Subcutaneous abdominal adipose tissue (tissue), 5 donors: ENCODE data around the gene APOC4.

Source experiments
- H3K27ac ChIP-seq: one replicate; pipeline ENCODE4 v1.7.0; 2013; ENCODE audit warnings: low read depth, mild to moderate bottlenecking, inconsistent platforms, low read length, moderate library complexity
- H3K27me3 ChIP-seq, 5 donors: one replicate each; pipeline ENCODE4 v1.7.0; 2013; ENCODE audit warnings: low read length in 5 of 5, inconsistent platforms in 1 of 5; ENCODE audit not compliant: control insufficient read depth in 5 of 5, insufficient read depth in 4 of 5
- H3K36me3 ChIP-seq, 5 donors: one replicate each; pipeline ENCODE4 v1.7.0; 2013; ENCODE audit warnings: low read length in 5 of 5; ENCODE audit not compliant: control insufficient read depth in 5 of 5, insufficient read depth in 5 of 5
- H3K4me1 ChIP-seq, 5 donors: one replicate each; pipeline ENCODE4 v1.7.0; 2013; ENCODE audit warnings: low read length in 5 of 5, mild to moderate bottlenecking in 3 of 5, moderate library complexity in 1 of 5; ENCODE audit not compliant: control insufficient read depth in 5 of 5, insufficient read depth in 5 of 5
- H3K4me3 ChIP-seq, 5 donors: one replicate each; pipeline ENCODE4 v1.7.0; 2013; ENCODE audit warnings: low read length in 5 of 5, low read depth in 1 of 5
- H3K9ac ChIP-seq, 5 donors: one replicate each; pipeline ENCODE4 v1.7.0; 2013; ENCODE audit warnings: low read length in 5 of 5, mild to moderate bottlenecking in 4 of 5, moderate library complexity in 3 of 5
- H3K9me3 ChIP-seq, 5 donors: one replicate each; pipeline ENCODE4 v1.7.0; 2013; ENCODE audit warnings: low read length in 5 of 5; ENCODE audit not compliant: control insufficient read depth in 5 of 5
- donor health status: healthy.
- donor health status: healthy.
- donor health status: healthy.
- donor health status: healthy.
- donor health status: healthy.

Gene APOC4

DNA sequence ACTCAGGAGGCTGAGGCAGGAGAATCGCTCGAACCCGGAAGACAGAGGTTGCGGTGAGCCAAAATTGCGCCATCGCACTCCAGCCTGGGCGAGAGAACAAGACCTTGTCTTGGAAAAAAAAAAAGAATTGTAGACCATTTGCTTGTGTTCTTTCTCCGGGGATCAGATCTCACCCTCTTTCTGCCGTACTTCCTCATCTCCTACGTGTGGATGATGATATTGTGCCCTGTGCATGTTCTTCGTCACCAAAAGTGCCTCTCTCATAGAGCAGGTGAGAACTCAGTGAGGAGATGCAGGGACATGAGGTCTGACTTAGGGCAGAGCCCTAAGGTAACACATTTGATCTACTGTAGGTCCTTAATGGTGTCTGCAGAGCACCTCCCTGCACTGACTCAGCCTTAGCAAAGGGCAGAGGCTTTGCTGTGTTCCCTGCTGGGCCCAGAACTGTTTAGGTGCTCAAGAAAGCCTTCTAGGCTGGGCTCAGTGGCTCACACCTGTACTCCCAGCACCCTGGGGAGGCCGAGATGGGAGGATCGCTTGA, 5.1 kb downstream of the APOC4 start:
- no peak overlapping the region for H3K27ac ChIP-seq
- no peaks in the 10 kb centered on the region for H3K9me3 ChIP-seq
- H3K4me1 ChIP-seq, result peaks cover 2 to 29% (median 14%) of the 10 kb centered on the region in 5 donors
- no peak overlapping the region for H3K9ac ChIP-seq
- H3K36me3 ChIP-seq, result peaks cover 0 to 17% (median 8%) of the 10 kb centered on the region in 5 donors
- H3K27me3 ChIP-seq, result no peaks in the 10 kb centered on the region
- no peak overlapping the region for H3K4me3 ChIP-seq

DNA sequence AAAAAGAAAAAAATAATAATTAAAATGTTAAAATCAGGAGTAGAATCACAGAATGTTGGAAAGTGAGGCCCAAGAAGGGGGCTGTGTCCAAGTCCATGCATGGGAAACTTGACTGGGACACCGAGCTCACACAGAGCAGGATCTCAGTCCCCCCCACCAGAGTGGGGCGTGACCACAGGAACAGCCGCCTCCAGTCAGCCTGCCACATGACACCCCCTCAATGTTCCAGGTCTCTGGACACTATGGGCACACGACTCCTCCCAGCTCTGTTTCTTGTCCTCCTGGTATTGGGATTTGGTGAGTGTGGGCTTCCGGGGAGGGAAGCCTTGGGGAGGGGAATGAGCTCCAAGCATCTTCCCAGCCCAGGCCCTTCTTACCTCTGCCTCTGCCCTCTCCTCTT, 6.2 kb downstream of the APOC4 start:
- no peaks in the 10 kb centered on the region for H3K9me3 ChIP-seq
- H3K27ac ChIP-seq, result no peak overlapping the region
- H3K36me3 ChIP-seq, result peaks cover 0 to 17% (median 8%) of the 10 kb centered on the region in 5 donors
- H3K4me1 ChIP-seq, result peaks cover 2 to 29% (median 14%) of the 10 kb centered on the region in 5 donors
- no peak overlapping the region for H3K9ac ChIP-seq
- H3K4me3 ChIP-seq, result no peak overlapping the region
- H3K27me3 ChIP-seq, result no peaks in the 10 kb centered on the region

DNA sequence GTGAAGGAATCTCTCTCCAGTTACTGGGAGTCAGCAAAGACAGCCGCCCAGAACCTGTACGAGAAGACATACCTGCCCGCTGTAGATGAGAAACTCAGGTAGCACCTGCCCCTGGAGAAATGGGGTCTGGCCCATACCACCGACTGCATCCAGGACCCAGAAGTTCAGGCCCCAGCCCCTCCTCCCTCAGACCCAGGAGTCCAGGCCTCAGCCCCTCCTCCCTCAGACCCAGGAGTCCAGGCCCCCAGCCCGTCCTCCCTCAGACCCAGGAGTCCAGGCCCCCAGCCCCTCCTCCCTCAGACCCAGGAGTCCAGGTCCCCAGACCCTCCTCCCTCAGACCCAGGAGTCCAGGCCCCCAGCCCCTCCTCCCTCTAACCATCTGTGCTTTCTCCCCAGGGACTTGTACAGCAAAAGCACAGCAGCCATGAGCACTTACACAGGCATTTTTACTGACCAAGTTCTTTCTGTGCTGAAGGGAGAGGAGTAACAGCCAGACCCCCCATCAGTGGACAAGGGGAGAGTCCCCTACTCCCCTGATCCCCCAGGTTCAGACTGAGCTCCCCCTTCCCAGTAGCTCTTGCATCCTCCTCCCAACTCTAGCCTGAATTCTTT, 6.8 kb downstream of the APOC4 start:
- H3K4me3 ChIP-seq, result no peak overlapping the region
- no peak overlapping the region for H3K27ac ChIP-seq
- H3K9ac ChIP-seq, result no peak overlapping the region
- H3K9me3 ChIP-seq, result no peaks in the 10 kb centered on the region
- H3K4me1 ChIP-seq, result peaks cover 2 to 28% (median 17%) of the 10 kb centered on the region in 5 donors
- no peaks in the 10 kb centered on the region for H3K27me3 ChIP-seq
- peaks cover 0 to 17% (median 8%) of the 10 kb centered on the region in 5 donors for H3K36me3 ChIP-seq

DNA sequence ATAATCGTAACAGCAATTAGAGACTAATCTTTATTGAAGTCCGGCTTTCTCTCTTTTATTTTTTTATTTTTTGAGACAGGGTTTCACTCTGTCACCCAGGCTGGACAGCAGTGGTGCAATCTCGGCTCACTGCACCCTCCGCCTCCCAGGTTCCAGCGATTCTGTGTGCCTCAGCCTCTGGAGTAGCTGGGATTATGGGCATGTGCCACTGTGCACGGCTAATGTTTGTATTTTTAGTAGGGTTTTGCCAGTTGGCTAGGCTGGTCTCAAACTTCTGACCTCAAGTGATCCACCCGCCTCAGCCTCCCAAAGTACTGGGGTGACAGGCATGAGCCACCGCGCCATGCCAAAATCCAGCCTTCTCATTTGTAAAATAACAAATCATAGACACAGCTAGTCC, 7.5 kb downstream of the APOC4 start:
- H3K27me3 ChIP-seq, result no peaks in the 10 kb centered on the region
- peaks cover 2 to 27% (median 21%) of the 10 kb centered on the region in 5 donors for H3K4me1 ChIP-seq

DNA sequence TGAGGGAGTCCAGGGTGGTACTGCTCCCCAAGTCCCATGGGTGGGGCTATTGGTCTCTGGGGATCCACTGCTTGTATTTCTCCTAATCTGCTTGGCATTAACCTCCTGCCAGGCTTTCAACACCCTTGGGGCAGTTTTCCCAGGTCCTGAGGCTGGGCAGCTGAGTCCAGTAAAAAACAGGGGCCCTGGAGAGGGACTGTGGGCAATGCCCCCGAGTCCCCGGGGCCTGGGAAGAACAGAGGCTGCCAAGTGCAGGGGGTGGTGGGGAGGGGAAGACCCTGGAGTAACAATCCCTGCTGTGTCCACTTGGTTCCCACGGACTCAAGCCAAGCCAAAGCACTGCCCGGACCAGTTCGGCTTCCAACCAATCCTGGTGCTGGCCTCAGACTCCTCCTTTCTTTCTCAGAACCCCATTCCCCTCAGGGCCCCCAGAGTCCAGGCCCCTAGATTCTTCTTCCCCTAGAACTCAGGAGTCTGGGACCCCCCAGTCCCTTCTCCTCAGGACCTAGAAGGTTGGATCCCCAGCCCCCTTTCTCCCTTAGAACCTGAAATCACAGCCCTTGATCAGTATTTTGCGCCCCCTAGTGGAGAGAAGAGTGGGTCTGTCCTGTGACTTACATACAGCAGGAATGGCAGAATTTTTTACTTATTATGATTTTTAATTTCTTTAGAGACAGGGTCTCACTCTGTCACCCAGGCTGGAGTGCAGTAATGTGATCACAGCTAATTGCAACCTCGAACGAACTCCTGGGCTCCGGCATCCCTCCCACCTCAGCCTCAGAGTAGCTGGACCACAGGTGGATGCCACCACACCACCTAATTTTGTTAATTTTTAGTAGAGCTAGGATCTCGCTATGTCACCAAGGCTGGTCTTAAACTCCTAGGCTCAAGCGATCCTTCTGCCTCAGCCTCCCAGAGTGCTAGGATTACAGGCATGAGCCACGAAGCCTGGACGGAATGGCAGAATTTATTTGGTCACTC, 9.4 kb downstream of the APOC4 start:
- Histone ChIP-seq H3K36me3 (peaks cover 0 to 17% (median 8%) of the 10 kb centered on the region in 5 donors), H3K27me3 (no peaks in the 10 kb centered on the region), H3K4me3 (peak overlapping the region in 2 of 5 donors; percentile 9 to 11), H3K9ac (peak overlapping the region in 3 of 5 donors; percentile 20 to 73 (median 26)), H3K4me1 (peaks cover 8 to 37% (median 32%) of the 10 kb centered on the region in 5 donors), H3K9me3 (no peaks in the 10 kb centered on the region), H3K27ac (peak overlapping the region; percentile 67)

More for the DNA sequence above, 7.5 kb downstream of the APOC4 start:
- H3K4me3 ChIP-seq, result no peak overlapping the region
- H3K36me3 ChIP-seq, result peaks cover 0 to 17% (median 8%) of the 10 kb centered on the region in 5 donors
- no peak overlapping the region for H3K9ac ChIP-seq
- H3K27ac ChIP-seq, result no peak overlapping the region
- H3K9me3 ChIP-seq, result no peaks in the 10 kb centered on the region

DNA sequence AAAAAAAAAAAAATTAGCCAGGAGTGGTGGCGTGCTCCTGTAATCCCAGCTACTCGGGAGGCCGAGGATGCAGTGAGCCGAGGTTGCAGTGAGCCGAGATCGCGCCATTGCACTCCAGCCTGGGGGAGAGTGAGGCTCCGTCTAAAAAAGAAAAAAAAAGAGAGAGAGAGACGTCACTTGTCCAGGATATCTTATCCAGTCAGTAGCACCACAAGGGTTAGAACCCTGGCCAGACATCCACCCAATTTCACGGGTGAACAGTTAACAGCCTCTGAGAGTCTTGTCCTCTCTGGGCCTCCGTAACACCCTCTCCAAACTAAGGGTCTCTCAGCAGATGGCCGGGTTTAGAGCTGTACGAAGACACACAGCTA, 12.2 kb downstream of the APOC4 start:
- Histone ChIP-seq H3K27me3 (no peaks in the 10 kb centered on the region), H3K4me3 (peak overlapping the region; percentile 85 to 99 (median 99)), H3K9ac (peak overlapping the region; percentile 0 to 78 (median 77)), H3K9me3 (no peaks in the 10 kb centered on the region), H3K36me3 (peaks cover 0 to 15% (median 8%) of the 10 kb centered on the region in 5 donors), H3K4me1 (peaks cover 8 to 65% (median 53%) of the 10 kb centered on the region in 5 donors), H3K27ac (peak overlapping the region; percentile 74)

DNA sequence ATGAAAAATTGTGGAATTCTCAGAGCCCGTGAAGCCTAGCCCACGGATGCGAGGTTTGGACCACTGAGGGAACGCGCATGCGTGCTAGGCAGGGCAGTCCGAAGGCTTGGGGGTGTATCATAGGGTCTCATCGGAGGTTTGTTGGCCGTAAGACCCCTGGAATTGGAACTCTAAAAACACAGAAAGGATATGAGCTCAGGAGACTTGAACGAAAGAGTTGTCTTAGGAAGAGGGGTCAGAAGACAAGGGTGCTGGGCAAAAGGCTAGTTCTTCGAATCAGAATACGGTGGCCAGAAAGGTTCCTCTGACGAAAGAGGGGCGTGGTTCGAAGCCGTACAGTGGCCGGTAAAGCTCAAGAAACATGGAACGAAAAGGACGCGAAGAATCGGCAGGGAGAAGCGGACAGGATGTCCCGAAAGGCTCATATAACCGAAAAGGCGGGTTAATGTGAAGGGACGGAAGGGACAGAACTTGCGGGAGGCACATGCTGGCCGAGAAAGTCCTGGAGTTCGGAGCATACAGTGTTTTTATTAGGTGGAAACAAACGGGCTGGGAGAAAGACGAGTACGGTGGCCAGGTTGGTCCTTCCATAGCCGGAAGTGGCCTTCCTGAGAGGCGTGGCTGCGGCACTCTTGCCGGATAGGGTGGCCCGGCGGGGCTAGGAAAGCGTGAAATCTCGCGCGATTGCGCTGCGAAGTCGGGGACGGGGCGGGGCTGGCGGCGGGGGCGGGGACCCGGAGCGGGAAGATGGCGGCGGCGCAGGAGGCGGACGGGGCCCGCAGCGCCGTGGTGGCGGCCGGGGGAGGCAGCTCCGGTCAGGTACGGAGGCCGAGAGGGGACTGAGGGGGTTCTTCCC, 12.8 kb downstream of the APOC4 start, which contains the start of gene CLPTM1:
TSS of gene CLPTM1 (plus strand) at position 732 of the 856 bp plus-strand sequence. CDS start at position 748, 16 bp downstream.
- H3K36me3 ChIP-seq, result peaks cover 0 to 10% (median 6%) of the 10 kb centered on the region in 5 donors
- H3K9me3 ChIP-seq, result no peaks in the 10 kb centered on the region
- peak within 1 kb of the TSS; percentile 78 for H3K27ac ChIP-seq
- peak within 1 kb of the TSS; percentile 85 to 99 (median 99) for H3K4me3 ChIP-seq
- peaks cover 8 to 66% (median 54%) of the 10 kb centered on the region in 5 donors for H3K4me1 ChIP-seq
- peak within 1 kb of the TSS; percentile 92 to 99 (median 97) for H3K9ac ChIP-seq
- H3K27me3 ChIP-seq, result no peaks in the 10 kb centered on the region

DNA sequence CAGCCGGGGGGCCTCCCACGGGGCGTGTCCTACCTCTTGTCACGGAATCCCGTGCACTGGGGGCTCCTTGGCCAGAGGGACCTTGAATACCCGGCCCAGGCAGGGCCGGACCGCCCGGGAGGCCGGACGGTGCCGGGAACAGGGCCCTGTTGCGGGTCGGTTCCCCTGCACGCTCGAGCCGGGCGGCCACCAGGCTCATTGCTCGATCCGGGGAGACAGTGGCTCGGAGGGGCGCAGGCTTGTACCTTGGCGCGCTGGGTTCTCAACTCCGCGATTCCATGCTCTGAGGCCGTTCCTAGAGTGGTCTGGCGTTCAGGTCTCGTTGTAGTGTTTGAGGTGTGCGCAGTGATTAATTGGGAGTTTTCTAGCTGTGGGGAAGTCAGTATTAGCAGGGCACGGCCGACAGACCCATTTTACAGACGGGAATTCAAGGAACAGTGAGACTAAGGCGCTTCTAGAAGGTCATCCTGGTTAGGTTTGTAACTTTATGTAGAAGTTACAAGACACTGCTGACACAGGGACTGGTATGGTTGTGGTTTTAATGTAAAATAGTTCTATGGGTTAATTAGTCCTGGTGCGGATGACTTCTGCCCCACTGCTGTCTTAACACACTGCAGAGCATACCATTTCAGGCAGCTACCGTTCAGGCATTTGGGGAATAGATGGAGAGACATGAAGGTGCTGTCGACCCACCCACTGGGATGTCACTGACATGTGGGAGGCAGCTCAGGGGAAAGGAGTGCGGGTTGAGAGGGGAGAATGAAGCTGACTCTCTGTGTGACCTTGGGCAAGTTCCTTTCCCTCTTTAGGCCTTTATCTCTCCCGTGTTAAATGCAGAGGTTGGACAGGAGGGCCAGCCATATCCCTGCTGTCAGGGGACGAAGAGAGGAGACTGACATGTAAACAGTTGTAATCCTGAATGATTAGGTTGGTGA, 13.7 kb downstream of the APOC4 start:
- H3K9ac ChIP-seq, result peak overlapping the region; percentile 92 to 99 (median 97)
- H3K27me3 ChIP-seq, result no peaks in the 10 kb centered on the region
- no peaks in the 10 kb centered on the region for H3K9me3 ChIP-seq
- peaks cover 8 to 65% (median 53%) of the 10 kb centered on the region in 5 donors for H3K4me1 ChIP-seq
- peak overlapping the region; percentile 85 to 99 (median 94) for H3K4me3 ChIP-seq
- peaks cover 0 to 9% (median 5%) of the 10 kb centered on the region in 5 donors for H3K36me3 ChIP-seq
- peak overlapping the region; percentile 78 for H3K27ac ChIP-seq
